ENCODE data around the gene PARP1.
A peak's percentile ranks its signal among the peaks of the same experiment; 100 is the strongest.

The PARP1 gene

DNA sequence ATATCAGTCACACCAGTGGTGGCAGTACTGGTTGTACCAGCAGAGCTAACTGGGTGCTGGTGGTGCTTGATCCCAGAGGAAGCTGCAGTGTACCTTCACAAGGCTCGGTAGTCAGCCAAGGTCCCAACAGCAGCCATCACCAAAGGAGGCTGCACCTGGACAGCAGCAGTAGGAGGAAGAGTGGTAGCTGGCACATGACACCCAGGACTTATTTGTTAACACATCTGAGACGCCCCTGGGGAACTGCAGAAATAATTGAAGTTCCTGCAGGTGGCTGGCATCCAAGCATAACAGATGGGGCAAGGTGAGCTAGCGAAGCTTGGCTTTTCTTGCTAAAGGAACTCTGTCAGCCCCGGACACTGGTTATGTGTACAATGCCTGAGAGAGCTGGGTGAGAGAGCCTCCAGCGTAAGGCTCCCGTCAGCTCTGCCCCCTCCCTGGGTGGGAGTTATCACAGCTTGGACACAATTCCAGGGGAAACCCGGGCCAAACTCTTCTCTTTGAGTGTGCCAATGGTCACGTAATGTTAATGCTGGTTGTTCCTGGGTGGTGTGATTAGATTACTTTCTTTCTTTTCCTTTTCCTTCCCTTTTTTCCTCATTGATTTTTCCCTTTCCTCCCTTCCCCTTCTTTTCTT is 29.1 kb upstream of the PARP1 start:
- Histone ChIP-seq H4K20me1 (ENCODE audit: insufficient read depth, low read length) (no peaks in the 10 kb centered on the region), H3K36me3 (ENCODE audit: insufficient read depth, low read length) (no peaks in the 10 kb centered on the region; the same call in 1 of the 2 replicates), H3K4me2 (ENCODE audit: low read length) (peak overlapping the region; percentile 47), H2AFZ (ENCODE audit: low read length) (no peak overlapping the region), H3F3A (ENCODE audit: insufficient read depth, low read length) (no peaks in the 10 kb centered on the region), H3K79me2 (ENCODE audit: insufficient read depth, low read length) (no peaks in the 10 kb centered on the region), H3K4me3 (ENCODE audit: low read depth, low read length, poor library complexity, severe bottlenecking) (peak overlapping the region; percentile 16), H3K9me3 (ENCODE audit: low read length) (no peaks in the 10 kb centered on the region), H3K9ac (ENCODE audit: low read length) (no peak overlapping the region), H3K27ac (ENCODE audit: low read depth, low read length, poor library complexity, severe bottlenecking) (peak overlapping the region; percentile 62), H3K4me1 (ENCODE audit: insufficient read depth, low read length, severe bottlenecking) (peaks cover 13% of the 10 kb centered on the region), H3K9me2 (ENCODE audit: low read depth, low read length) (no peaks in the 10 kb centered on the region), H3K27me3 (ENCODE audit: insufficient read depth, low read length) (no peaks in the 10 kb centered on the region)
- TF ChIP-seq, protein P1, sequence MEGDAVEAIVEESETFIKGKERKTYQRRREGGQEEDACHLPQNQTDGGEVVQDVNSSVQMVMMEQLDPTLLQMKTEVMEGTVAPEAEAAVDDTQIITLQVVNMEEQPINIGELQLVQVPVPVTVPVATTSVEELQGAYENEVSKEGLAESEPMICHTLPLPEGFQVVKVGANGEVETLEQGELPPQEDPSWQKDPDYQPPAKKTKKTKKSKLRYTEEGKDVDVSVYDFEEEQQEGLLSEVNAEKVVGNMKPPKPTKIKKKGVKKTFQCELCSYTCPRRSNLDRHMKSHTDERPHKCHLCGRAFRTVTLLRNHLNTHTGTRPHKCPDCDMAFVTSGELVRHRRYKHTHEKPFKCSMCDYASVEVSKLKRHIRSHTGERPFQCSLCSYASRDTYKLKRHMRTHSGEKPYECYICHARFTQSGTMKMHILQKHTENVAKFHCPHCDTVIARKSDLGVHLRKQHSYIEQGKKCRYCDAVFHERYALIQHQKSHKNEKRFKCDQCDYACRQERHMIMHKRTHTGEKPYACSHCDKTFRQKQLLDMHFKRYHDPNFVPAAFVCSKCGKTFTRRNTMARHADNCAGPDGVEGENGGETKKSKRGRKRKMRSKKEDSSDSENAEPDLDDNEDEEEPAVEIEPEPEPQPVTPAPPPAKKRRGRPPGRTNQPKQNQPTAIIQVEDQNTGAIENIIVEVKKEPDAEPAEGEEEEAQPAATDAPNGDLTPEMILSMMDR (IDR thresholded peaks at IDR 0.05; ENCODE audit: low read length): no peak
- no peak for TF ChIP-seq EZH2 (IDR thresholded peaks at IDR 0.05; ENCODE audit: borderline replicate concordance, low read length)

- H4K20me1 ChIP-seq (ENCODE audit: insufficient read depth, low read length): no peaks in the 10 kb centered on the region
- peak overlapping the region; percentile 16 for H3K4me3 ChIP-seq (ENCODE audit: low read depth, low read length, poor library complexity, severe bottlenecking)
- peaks cover 13% of the 10 kb centered on the region for H3K4me1 ChIP-seq (ENCODE audit: insufficient read depth, low read length, severe bottlenecking)
- H2AFZ ChIP-seq (ENCODE audit: low read length): no peak overlapping the region
- H3K27me3 ChIP-seq (ENCODE audit: insufficient read depth, low read length): no peaks in the 10 kb centered on the region
- H3K27ac ChIP-seq (ENCODE audit: low read depth, low read length, poor library complexity, severe bottlenecking): peak overlapping the region; percentile 62
- no peaks in the 10 kb centered on the region for H3K9me3 ChIP-seq (ENCODE audit: low read length)
- H3K4me2 ChIP-seq (ENCODE audit: low read length): peak overlapping the region; percentile 47
- TF ChIP-seq, protein P1 (IDR thresholded peaks at IDR 0.05; ENCODE audit: low read length): no peak; the same call in 1 of the 2 replicates
- TF ChIP-seq EZH2 (IDR thresholded peaks at IDR 0.05; ENCODE audit: borderline replicate concordance, low read length): no peak
- H3K9ac ChIP-seq (ENCODE audit: low read length): no peak overlapping the region
- no peaks in the 10 kb centered on the region for H3F3A ChIP-seq (ENCODE audit: insufficient read depth, low read length)
- no peaks in the 10 kb centered on the region; the same call in 1 of the 2 replicates for H3K36me3 ChIP-seq (ENCODE audit: insufficient read depth, low read length)
- H3K79me2 ChIP-seq (ENCODE audit: insufficient read depth, low read length): no peaks in the 10 kb centered on the region
- H3K9me2 ChIP-seq (ENCODE audit: low read depth, low read length): no peaks in the 10 kb centered on the region
Measured at GRCh38 chr1:226436472-226436854, 28.6 kb upstream of the PARP1 start.

GRCh38 chr1:226433341-226433720 is 25.4 kb upstream of the PARP1 start:
- Histone ChIP-seq H3K27ac (ENCODE audit: low read depth, low read length, poor library complexity, severe bottlenecking) (no peak overlapping the region), H3K9me2 (ENCODE audit: low read depth, low read length) (no peaks in the 10 kb centered on the region), H4K20me1 (ENCODE audit: insufficient read depth, low read length) (no peaks in the 10 kb centered on the region), H3K4me2 (ENCODE audit: low read length) (no peak overlapping the region), H3K36me3 (ENCODE audit: insufficient read depth, low read length) (no peaks in the 10 kb centered on the region; the same call in 1 of the 2 replicates), H3K4me3 (ENCODE audit: low read depth, low read length, poor library complexity, severe bottlenecking) (no peak overlapping the region), H3K79me2 (ENCODE audit: insufficient read depth, low read length) (no peaks in the 10 kb centered on the region), H2AFZ (ENCODE audit: low read length) (no peak overlapping the region), H3F3A (ENCODE audit: insufficient read depth, low read length) (no peaks in the 10 kb centered on the region), H3K27me3 (ENCODE audit: insufficient read depth, low read length) (no peaks in the 10 kb centered on the region), H3K4me1 (ENCODE audit: insufficient read depth, low read length, severe bottlenecking) (peaks cover 18% of the 10 kb centered on the region), H3K9ac (ENCODE audit: low read length) (no peak overlapping the region), H3K9me3 (ENCODE audit: low read length) (no peaks in the 10 kb centered on the region)
- TF ChIP-seq EZH2 (IDR thresholded peaks at IDR 0.05; ENCODE audit: borderline replicate concordance, low read length): no peak
- TF ChIP-seq, protein P1 (IDR thresholded peaks at IDR 0.05; ENCODE audit: low read length): no peak
